GM21526 (cell line): ENCODE measurements around the gene PKD1L1.

Source experiments
- ATAC-seq: cut with Tn5 transposase; IDR thresholded peaks from one replicate; pipeline ENCODE4 v1.9.1; 2021; ENCODE audit warnings: moderate library complexity; ENCODE audit not compliant: unreplicated experiment, low FRiP score

The PKD1L1 gene

DNA sequence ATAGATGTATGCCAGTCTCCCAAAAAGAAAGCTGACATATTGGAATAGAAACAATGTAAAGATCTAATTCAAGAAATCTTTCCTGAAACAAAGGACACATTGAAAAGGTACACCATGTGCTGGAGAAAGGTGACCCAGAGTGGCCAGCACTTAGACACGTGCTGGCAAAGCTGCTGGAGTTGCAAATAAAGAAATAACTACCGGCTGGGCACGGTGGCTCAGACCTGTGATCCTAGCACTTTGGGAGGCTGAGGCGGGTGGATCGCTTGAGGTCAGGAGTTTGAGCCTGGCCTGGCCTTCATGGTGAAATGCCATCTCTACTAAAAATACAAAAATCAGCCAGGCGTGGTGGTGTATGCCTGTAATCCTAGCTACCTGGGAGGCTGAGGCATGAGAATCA lies 35.9 kb downstream of the PKD1L1 start:
- ATAC-seq = no peak

GRCh38 chr7:47908720-47909119 lies 39.5 kb downstream of the PKD1L1 start:
- no peak for ATAC-seq

GRCh38 chr7:47907981-47908616 lies 40.2 kb downstream of the PKD1L1 start:
- no peak for ATAC-seq

- no peak for ATAC-seq
These were observed 41.4 kb downstream of the PKD1L1 start for GRCh38 chr7:47906883-47907282.

- ATAC-seq = no peak
These were observed 43.0 kb downstream of the PKD1L1 start for GRCh38 chr7:47905076-47905920.

DNA sequence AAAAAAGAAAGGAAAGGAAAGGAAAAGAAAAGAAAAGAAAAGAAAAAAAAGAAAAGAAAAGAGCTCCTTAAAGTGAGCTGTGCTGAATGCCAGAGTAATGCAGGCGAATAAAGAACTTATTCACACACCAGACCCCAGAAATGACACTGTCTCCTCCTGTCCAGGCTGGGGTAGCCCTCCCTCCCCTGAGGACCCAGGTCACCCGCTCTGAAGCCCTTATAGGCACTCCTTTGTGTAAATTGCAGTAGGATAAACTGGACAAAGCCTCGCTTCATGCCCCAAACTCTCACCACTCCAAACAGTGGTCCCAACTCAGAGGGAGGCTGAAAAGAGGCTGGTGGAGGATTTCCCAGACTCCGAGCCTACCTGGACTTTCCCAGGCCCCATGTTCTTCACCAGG lies 46.3 kb downstream of the PKD1L1 start:
- ATAC-seq = no peak

- no peak for ATAC-seq
These were observed 46.7 kb downstream of the PKD1L1 start for GRCh38 chr7:47901542-47901941.

GRCh38 chr7:47897831-47898230 lies 50.4 kb downstream of the PKD1L1 start:
- no peak for ATAC-seq

GRCh38 chr7:47896809-47897423 lies 51.4 kb downstream of the PKD1L1 start:
- ATAC-seq = no peak

DNA sequence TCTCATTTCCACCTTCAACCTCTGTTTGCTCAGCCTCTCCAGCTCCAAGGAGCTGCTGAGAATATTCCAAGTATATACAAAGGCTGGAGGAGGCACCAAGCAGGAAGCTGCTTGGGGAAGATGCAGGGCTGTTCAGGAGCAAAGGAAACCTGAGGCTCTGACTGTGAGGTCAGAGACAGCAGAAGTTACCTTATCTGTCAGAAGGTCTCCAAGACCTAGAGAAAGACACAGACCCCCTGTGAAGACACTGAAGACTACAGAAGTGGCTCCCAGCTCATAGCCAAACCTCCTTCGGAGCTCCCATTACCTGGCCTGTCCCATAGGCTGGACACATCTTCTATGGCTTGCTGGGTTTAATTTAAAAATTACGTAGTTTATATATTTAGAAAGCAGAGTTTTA lies 53.2 kb downstream of the PKD1L1 start:
- no peak for ATAC-seq

GRCh38 chr7:47893721-47894365 lies 54.4 kb downstream of the PKD1L1 start:
- no peak for ATAC-seq

GRCh38 chr7:47893238-47893637 lies 55.0 kb downstream of the PKD1L1 start:
- ATAC-seq = no peak

DNA sequence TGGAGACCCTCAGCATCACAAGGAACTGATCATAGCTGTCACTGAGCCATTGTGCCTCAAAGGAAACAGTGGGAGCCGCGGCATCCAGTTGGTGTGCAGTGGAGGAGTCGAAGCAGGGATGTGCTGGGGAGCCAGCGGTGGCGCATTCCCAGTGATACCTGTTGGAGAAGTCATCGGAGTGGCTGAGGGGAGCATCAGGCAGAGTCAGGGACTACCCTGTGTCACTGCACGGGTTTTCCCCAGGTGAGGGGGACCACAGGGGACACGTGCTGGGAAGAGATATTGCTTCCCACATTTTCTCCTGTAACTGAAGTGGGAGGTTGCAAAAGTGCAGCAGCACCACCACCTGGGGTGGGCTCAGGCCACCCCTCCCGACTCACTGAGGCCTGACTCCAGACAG lies 57.7 kb downstream of the PKD1L1 start:
- no peak for ATAC-seq

- no peak for ATAC-seq
These were observed 58.1 kb downstream of the PKD1L1 start for GRCh38 chr7:47890125-47890524.

GRCh38 chr7:47889723-47890122 lies 58.5 kb downstream of the PKD1L1 start:
- ATAC-seq = no peak

- ATAC-seq = no peak
These were observed 59.6 kb downstream of the PKD1L1 start for GRCh38 chr7:47888371-47889265.

GRCh38 chr7:47887016-47887640 lies 61.1 kb downstream of the PKD1L1 start:
- no peak for ATAC-seq

- no peak for ATAC-seq
These were observed 62.1 kb downstream of the PKD1L1 start for GRCh38 chr7:47885987-47886811.
